ENCODE data around the gene KIR3DL2. TPM values are rescaled to one million over a fixed set of nuclear protein-coding genes. Genes with fewer than 3 reads are reported as not detected.

KIR3DL2 gene
- total RNA-seq, 4 donors from 2014 or later = not detected

- WGBS, 2 donors (ENCODE audit: low coverage in 1 of 2) = 68 to 75% methylated on average over 8 of the region's 8 CpGs
- Histone ChIP-seq H3K4me3 (no peak within 1 kb of the TSS), H3K27ac (no peak within 1 kb of the TSS), H3K4me1 (no peaks in the 10 kb centered on the region), H3K36me3 (no peaks in the 10 kb centered on the region), H3K27me3 (peaks cover 9% of the 10 kb centered on the region), H3K9me3 (peaks cover 0 to 3% (median 0%) of the 10 kb centered on the region in 3 donors)
- no peak for TF ChIP-seq POLR2A (IDR thresholded peaks at IDR 0.05)
- no peak for TF ChIP-seq POLR2AphosphoS5 (IDR thresholded peaks at IDR 0.05)
- TF ChIP-seq EP300 (IDR thresholded peaks at IDR 0.05) = no peak
- no peak for TF ChIP-seq CTCF (IDR thresholded peaks at IDR 0.05)
- no peak for ATAC-seq
These were observed 23.7 kb downstream of the KIR3DL2 start, which contains the start of gene FCAR for GRCh38 chr19:54873990-54874389. TSS of gene FCAR (plus strand) at chr19:54874235. CDS start at chr19:54874290, 55 bp downstream.

GRCh38 chr19:54875506-54875905, 25.3 kb downstream of the KIR3DL2 start:
- H3K4me3 ChIP-seq = no peak overlapping the region
- ATAC-seq = no peak
- H3K27me3 ChIP-seq = peaks cover 9% of the 10 kb centered on the region
- H3K9me3 ChIP-seq = peaks cover 0 to 3% (median 0%) of the 10 kb centered on the region in 3 donors
- 51 to 63% methylated on average over 2 of the region's 2 CpGs for WGBS, 2 donors (ENCODE audit: low coverage in 1 of 2)
- TF ChIP-seq EP300 (IDR thresholded peaks at IDR 0.05) (no peak), POLR2A (IDR thresholded peaks at IDR 0.05) (no peak), POLR2AphosphoS5 (IDR thresholded peaks at IDR 0.05) (no peak), CTCF (IDR thresholded peaks at IDR 0.05) (no peak)
- H3K4me1 ChIP-seq = no peaks in the 10 kb centered on the region
- no peak overlapping the region for H3K27ac ChIP-seq
- no peaks in the 10 kb centered on the region for H3K36me3 ChIP-seq

- Histone ChIP-seq H3K27me3 (peaks cover 23% of the 10 kb centered on the region), H3K4me1 (no peaks in the 10 kb centered on the region), H3K36me3 (no peaks in the 10 kb centered on the region), H3K9me3 (no peaks in the 10 kb centered on the region), H3K27ac (no peak overlapping the region), H3K4me3 (no peak overlapping the region)
- no peak for TF ChIP-seq POLR2A (IDR thresholded peaks at IDR 0.05)
- no peak for TF ChIP-seq POLR2AphosphoS5 (IDR thresholded peaks at IDR 0.05)
- TF ChIP-seq CTCF (IDR thresholded peaks at IDR 0.05) = no peak
- TF ChIP-seq EP300 (IDR thresholded peaks at IDR 0.05) = no peak
- 60 to 71% methylated on average over 3 of the region's 3 CpGs for WGBS, 2 donors (ENCODE audit: low coverage in 1 of 2)
- ATAC-seq = no peak
These were observed 27.2 kb downstream of the KIR3DL2 start for GRCh38 chr19:54877471-54877870.

GRCh38 chr19:54881884-54882283, 31.6 kb downstream of the KIR3DL2 start:
- Histone ChIP-seq H3K27ac (no peak overlapping the region), H3K27me3 (peaks cover 58% of the 10 kb centered on the region), H3K4me3 (no peak overlapping the region), H3K36me3 (no peaks in the 10 kb centered on the region), H3K4me1 (no peaks in the 10 kb centered on the region), H3K9me3 (no peaks in the 10 kb centered on the region)
- ATAC-seq = no peak
- 50% methylated on average over 2 of the region's 6 CpGs; no CpG with 5 or more reads in 1 of the 2 donors for WGBS, 2 donors (ENCODE audit: low coverage in 1 of 2)
- no peak for TF ChIP-seq POLR2AphosphoS5 (IDR thresholded peaks at IDR 0.05)

GRCh38 chr19:54882758-54883157, 32.5 kb downstream of the KIR3DL2 start:
- 50 to 74% methylated on average over 3 to 7 of the region's 7 CpGs for WGBS, 2 donors (ENCODE audit: low coverage in 1 of 2)
- Histone ChIP-seq H3K4me1 (no peaks in the 10 kb centered on the region), H3K9me3 (no peaks in the 10 kb centered on the region), H3K4me3 (no peak overlapping the region), H3K27ac (no peak overlapping the region), H3K27me3 (peaks cover 67% of the 10 kb centered on the region), H3K36me3 (no peaks in the 10 kb centered on the region)
- no peak for ATAC-seq
- no peak for TF ChIP-seq CTCF (IDR thresholded peaks at IDR 0.05)

All from gastroesophageal sphincter (tissue), 4 donors.